ENCODE measurements around the gene FSTL4.

DNA sequence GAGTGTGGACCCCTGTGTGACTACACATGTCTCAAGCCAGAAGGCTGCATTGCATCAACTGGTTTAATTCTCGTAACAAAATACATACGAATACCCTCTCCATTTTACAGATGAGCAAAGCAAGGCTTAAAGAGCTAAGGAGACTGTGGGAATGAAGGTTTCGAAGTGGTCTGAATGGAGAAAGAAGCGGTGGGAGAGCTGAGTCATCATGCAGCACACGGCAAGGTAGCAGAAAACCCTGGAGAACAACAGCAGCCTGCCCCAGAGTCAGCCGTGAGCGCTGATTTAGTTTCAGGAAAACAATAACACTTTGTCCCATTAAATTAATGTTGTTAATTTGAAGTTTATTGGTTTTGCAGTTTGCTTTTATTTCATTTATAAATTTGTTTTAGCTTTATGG is 336.7 kb downstream of the FSTL4 start:
- TF ChIP-seq, protein P1, sequence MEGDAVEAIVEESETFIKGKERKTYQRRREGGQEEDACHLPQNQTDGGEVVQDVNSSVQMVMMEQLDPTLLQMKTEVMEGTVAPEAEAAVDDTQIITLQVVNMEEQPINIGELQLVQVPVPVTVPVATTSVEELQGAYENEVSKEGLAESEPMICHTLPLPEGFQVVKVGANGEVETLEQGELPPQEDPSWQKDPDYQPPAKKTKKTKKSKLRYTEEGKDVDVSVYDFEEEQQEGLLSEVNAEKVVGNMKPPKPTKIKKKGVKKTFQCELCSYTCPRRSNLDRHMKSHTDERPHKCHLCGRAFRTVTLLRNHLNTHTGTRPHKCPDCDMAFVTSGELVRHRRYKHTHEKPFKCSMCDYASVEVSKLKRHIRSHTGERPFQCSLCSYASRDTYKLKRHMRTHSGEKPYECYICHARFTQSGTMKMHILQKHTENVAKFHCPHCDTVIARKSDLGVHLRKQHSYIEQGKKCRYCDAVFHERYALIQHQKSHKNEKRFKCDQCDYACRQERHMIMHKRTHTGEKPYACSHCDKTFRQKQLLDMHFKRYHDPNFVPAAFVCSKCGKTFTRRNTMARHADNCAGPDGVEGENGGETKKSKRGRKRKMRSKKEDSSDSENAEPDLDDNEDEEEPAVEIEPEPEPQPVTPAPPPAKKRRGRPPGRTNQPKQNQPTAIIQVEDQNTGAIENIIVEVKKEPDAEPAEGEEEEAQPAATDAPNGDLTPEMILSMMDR (IDR thresholded peaks at IDR 0.05): no peak
- no peak for TF ChIP-seq POLR2A (IDR thresholded peaks at IDR 0.05)
- peak; percentile 48 for TF ChIP-seq POLR2AphosphoS5 (IDR thresholded peaks at IDR 0.05)

Measured in prostate gland (tissue), 2 donors.